ENCODE data around the gene TAC3.
A peak's percentile ranks its signal among the peaks of the same experiment; 100 is the strongest.

TAC3 gene

GRCh38 chr12:57005980-57006808, 10.1 kb downstream of the TAC3 start, which contains the start of gene ZBTB39:
TSS of gene ZBTB39 (minus strand) at chr12:57006546. CDS start at chr12:57004917, 1,629 bp downstream.
- peak within 1 kb of the TSS; percentile 69 to 93 for H3K4me3 ChIP-seq
- peak; percentile 40 to 52 for TF ChIP-seq CTCF (IDR thresholded peaks at IDR 0.05)
- intact Hi-C loops (cut with DNase I; ENCODE audit: low total_unique reads) = no loop called here
- H3K4me1 ChIP-seq = peaks cover 0 to 32% (median 21%) of the 10 kb centered on the region in 4 donors
- H3K36me3 ChIP-seq = peaks cover 25 to 37% (median 27%) of the 10 kb centered on the region in 3 donors
- no peaks in the 10 kb centered on the region for H3K27me3 ChIP-seq
- H3K27ac ChIP-seq = peak within 1 kb of the TSS; percentile 70 to 84
- peak; percentile 29 to 71 for DNase-seq
- H3K9me3 ChIP-seq = no peaks in the 10 kb centered on the region

GRCh38 chr12:57004651-57005050, 11.7 kb downstream of the TAC3 start:
- intact Hi-C loops (cut with DNase I; ENCODE audit: low total_unique reads) = no loop called here
- Histone ChIP-seq H3K27me3 (no peaks in the 10 kb centered on the region), H3K27ac (no peak overlapping the region), H3K9me3 (no peaks in the 10 kb centered on the region), H3K4me3 (no peak overlapping the region), H3K4me1 (peaks cover 0 to 33% (median 22%) of the 10 kb centered on the region in 4 donors), H3K36me3 (peaks cover 25 to 52% (median 32%) of the 10 kb centered on the region in 3 donors)
- no peak for TF ChIP-seq CTCF (IDR thresholded peaks at IDR 0.05)
- DNase-seq = no peak

GRCh38 chr12:57003395-57003794, 12.9 kb downstream of the TAC3 start:
- intact Hi-C loops (cut with DNase I; ENCODE audit: low total_unique reads) = no loop called here
- Histone ChIP-seq H3K9me3 (no peaks in the 10 kb centered on the region), H3K36me3 (peaks cover 25 to 65% (median 32%) of the 10 kb centered on the region in 3 donors), H3K27me3 (no peaks in the 10 kb centered on the region), H3K4me1 (peaks cover 0 to 33% (median 22%) of the 10 kb centered on the region in 4 donors), H3K4me3 (no peak overlapping the region), H3K27ac (no peak overlapping the region)
- no peak for TF ChIP-seq CTCF (IDR thresholded peaks at IDR 0.05)
- DNase-seq = no peak

- peak in 1 of 2 donors; percentile 55 for DNase-seq
Observed at GRCh38 chr12:57001448-57001906, 14.9 kb downstream of the TAC3 start.

GRCh38 chr12:57000393-57000792, 15.9 kb downstream of the TAC3 start:
- DNase-seq = no peak
- no peak overlapping the region for H3K4me3 ChIP-seq
- H3K27me3 ChIP-seq = no peaks in the 10 kb centered on the region
- peaks cover 25 to 95% (median 41%) of the 10 kb centered on the region in 3 donors for H3K36me3 ChIP-seq
- no peak overlapping the region for H3K27ac ChIP-seq
- H3K4me1 ChIP-seq = peaks cover 0 to 21% (median 15%) of the 10 kb centered on the region in 4 donors
- no peaks in the 10 kb centered on the region for H3K9me3 ChIP-seq
- TF ChIP-seq CTCF (IDR thresholded peaks at IDR 0.05) = no peak
- intact Hi-C loops (cut with DNase I; ENCODE audit: low total_unique reads) = no loop called here

More at GRCh38 chr12:57001448-57001906, 14.9 kb downstream of the TAC3 start:
- H3K4me1 ChIP-seq = peaks cover 0 to 24% (median 18%) of the 10 kb centered on the region in 4 donors
- H3K27ac ChIP-seq = no peak overlapping the region
- peaks cover 25 to 84% (median 32%) of the 10 kb centered on the region in 3 donors for H3K36me3 ChIP-seq
- intact Hi-C loops (cut with DNase I; ENCODE audit: low total_unique reads) = no loop called here
- peak; percentile 44 to 47 for TF ChIP-seq CTCF (IDR thresholded peaks at IDR 0.05)
- no peaks in the 10 kb centered on the region for H3K27me3 ChIP-seq
- no peak overlapping the region for H3K4me3 ChIP-seq
- H3K9me3 ChIP-seq = no peaks in the 10 kb centered on the region

Measured in tibial artery (tissue), 4 donors.